Astrocyte (in vitro differentiated cells and primary cell): ENCODE measurements around the gene GPC2. TPM values are rescaled to one million over a fixed set of nuclear protein-coding genes. Genes with fewer than 3 reads are reported as not detected.

Experiments
- DNase-seq: peaks from one replicate; pipeline ENCODE4 v3.0.0-alpha.2; 2010; ENCODE audit warnings: low read depth
- FAIRE-seq: peaks from 2 replicates; lab custom pipeline; 2011; peaks lifted over from hg19 to GRCh38; lab: Jason Lieb, UNC
- H2AFZ ChIP-seq: 2 replicates; pipeline ENCODE4 v1.6.0; 2012; ENCODE audit warnings: low read depth, low read length, inconsistent platforms
- H3K27ac ChIP-seq: 2 replicates; pipeline ENCODE4 v1.5.1; 2011; ENCODE audit warnings: low read depth, low read length, inconsistent platforms
- H3K27me3 ChIP-seq: 2 replicates; pipeline ENCODE4 v1.6.0; 2011; ENCODE audit warnings: low read length, inconsistent platforms; ENCODE audit not compliant: insufficient read depth
- H3K36me3 ChIP-seq: 2 replicates; pipeline ENCODE4 v1.5.1; 2011; ENCODE audit warnings: low read length, inconsistent platforms; ENCODE audit not compliant: insufficient read depth
- H3K4me1 ChIP-seq: 2 replicates; pipeline ENCODE4 v1.5.1; 2011; ENCODE audit warnings: low read length, inconsistent platforms; ENCODE audit not compliant: insufficient read depth
- H3K4me2 ChIP-seq: 2 replicates; pipeline ENCODE4 v1.6.0; 2012; ENCODE audit warnings: low read length, inconsistent platforms
- H3K4me3 ChIP-seq: 2 replicates; pipeline ENCODE4 v1.5.1; 2011; ENCODE audit warnings: low read depth, mild to moderate bottlenecking, low read length, inconsistent platforms; ENCODE audit not compliant: insufficient read depth
- H3K79me2 ChIP-seq: 2 replicates; pipeline ENCODE4 v1.6.0; 2012; ENCODE audit warnings: mild to moderate bottlenecking, low read length, inconsistent platforms; ENCODE audit not compliant: insufficient read depth
- H3K9ac ChIP-seq: 2 replicates; pipeline ENCODE4 v1.6.0; 2012; ENCODE audit warnings: mild to moderate bottlenecking, low read length, inconsistent platforms
- H3K9me3 ChIP-seq: 2 replicates; pipeline ENCODE4 v1.5.1; 2012; ENCODE audit warnings: low read depth, mild to moderate bottlenecking, low read length, inconsistent platforms; ENCODE audit not compliant: insufficient read depth
- H4K20me1 ChIP-seq: 2 replicates; pipeline ENCODE4 v1.6.0; 2012; ENCODE audit warnings: low read length, inconsistent platforms; ENCODE audit not compliant: insufficient read depth
- H3K27ac Mint-ChIP-seq: one replicate; pipeline ENCODE4 v1.8.0; 2021; ENCODE audit warnings: mild to moderate bottlenecking, mixed read lengths; ENCODE audit not compliant: unreplicated experiment
- H3K27me3 Mint-ChIP-seq: one replicate; pipeline ENCODE4 v1.8.0; 2021; ENCODE audit warnings: low read depth, mixed read lengths; ENCODE audit not compliant: unreplicated experiment
- H3K36me3 Mint-ChIP-seq: one replicate; pipeline ENCODE4 v1.8.0; 2021; ENCODE audit warnings: low read depth, mixed read lengths; ENCODE audit not compliant: unreplicated experiment
- H3K4me1 Mint-ChIP-seq: one replicate; pipeline ENCODE4 v1.8.0; 2021; ENCODE audit warnings: low read depth, mixed read lengths; ENCODE audit not compliant: unreplicated experiment
- H3K4me3 Mint-ChIP-seq: one replicate; pipeline ENCODE4 v1.8.0; 2021; ENCODE audit warnings: mild to moderate bottlenecking, moderate library complexity, mixed read lengths; ENCODE audit not compliant: unreplicated experiment
- H3K9me3 Mint-ChIP-seq: one replicate; pipeline ENCODE4 v1.8.0; 2021; ENCODE audit warnings: mild to moderate bottlenecking, mixed read lengths; ENCODE audit not compliant: unreplicated experiment
- EZH2 ChIP-seq: IDR thresholded peaks from 2 replicates; pipeline ENCODE4 v1.6.1; 2012; ENCODE audit warnings: mild to moderate bottlenecking, low read length, inconsistent platforms; ENCODE audit not compliant: insufficient read depth
- total RNA-seq: library from RNA; stranded (reverse); gene quantifications from 2 replicates; pipeline ENCODE4 v1.2.1, GENCODE V29; 2021
- TF ChIP-seq, protein P1 (sequence below): IDR thresholded peaks from 2 replicates; pipeline ENCODE4 v1.5.1; 2011; ENCODE audit warnings: low read depth, mild to moderate bottlenecking, inconsistent platforms, low read length, moderate library complexity; ENCODE audit not compliant: insufficient read depth

Gene GPC2
- total RNA-seq, 1 donor from 2014 or later = 7.6 TPM

GRCh38 chr7:100154651-100155491, 22.3 kb downstream of the GPC2 start:
- H3K4me2 ChIP-seq = no peak overlapping the region
- peaks cover 7% of the 10 kb centered on the region for H3K4me1 ChIP-seq
- H3K9ac ChIP-seq = no peak overlapping the region
- H3K27ac ChIP-seq = no peak overlapping the region
- no peak overlapping the region for H3K27ac Mint-ChIP-seq
- H2AFZ ChIP-seq = no peak overlapping the region
- peaks cover 10% of the 10 kb centered on the region for H3K36me3 Mint-ChIP-seq
- peaks cover 50% of the 10 kb centered on the region for H4K20me1 ChIP-seq
- DNase-seq = no peak
- H3K4me3 Mint-ChIP-seq = no peak overlapping the region
- no peaks in the 10 kb centered on the region for H3K9me3 Mint-ChIP-seq
- TF ChIP-seq EZH2 = no peak
- TF ChIP-seq, protein P1, sequence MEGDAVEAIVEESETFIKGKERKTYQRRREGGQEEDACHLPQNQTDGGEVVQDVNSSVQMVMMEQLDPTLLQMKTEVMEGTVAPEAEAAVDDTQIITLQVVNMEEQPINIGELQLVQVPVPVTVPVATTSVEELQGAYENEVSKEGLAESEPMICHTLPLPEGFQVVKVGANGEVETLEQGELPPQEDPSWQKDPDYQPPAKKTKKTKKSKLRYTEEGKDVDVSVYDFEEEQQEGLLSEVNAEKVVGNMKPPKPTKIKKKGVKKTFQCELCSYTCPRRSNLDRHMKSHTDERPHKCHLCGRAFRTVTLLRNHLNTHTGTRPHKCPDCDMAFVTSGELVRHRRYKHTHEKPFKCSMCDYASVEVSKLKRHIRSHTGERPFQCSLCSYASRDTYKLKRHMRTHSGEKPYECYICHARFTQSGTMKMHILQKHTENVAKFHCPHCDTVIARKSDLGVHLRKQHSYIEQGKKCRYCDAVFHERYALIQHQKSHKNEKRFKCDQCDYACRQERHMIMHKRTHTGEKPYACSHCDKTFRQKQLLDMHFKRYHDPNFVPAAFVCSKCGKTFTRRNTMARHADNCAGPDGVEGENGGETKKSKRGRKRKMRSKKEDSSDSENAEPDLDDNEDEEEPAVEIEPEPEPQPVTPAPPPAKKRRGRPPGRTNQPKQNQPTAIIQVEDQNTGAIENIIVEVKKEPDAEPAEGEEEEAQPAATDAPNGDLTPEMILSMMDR = no peak
- H3K4me1 Mint-ChIP-seq = peaks cover 7% of the 10 kb centered on the region
- FAIRE-seq = no peak
- no peak overlapping the region for H3K4me3 ChIP-seq
- no peaks in the 10 kb centered on the region for H3K27me3 Mint-ChIP-seq
- peaks cover 9% of the 10 kb centered on the region for H3K36me3 ChIP-seq
- H3K27me3 ChIP-seq = no peaks in the 10 kb centered on the region
- peaks cover 42% of the 10 kb centered on the region for H3K79me2 ChIP-seq
- H3K9me3 ChIP-seq = no peaks in the 10 kb centered on the region

- no peaks in the 10 kb centered on the region for H3K27me3 ChIP-seq
- H3K9me3 Mint-ChIP-seq = no peaks in the 10 kb centered on the region
- FAIRE-seq = no peak
- no peak overlapping the region for H3K27ac Mint-ChIP-seq
- H3K4me1 ChIP-seq = peaks cover 10% of the 10 kb centered on the region
- H3K27me3 Mint-ChIP-seq = no peaks in the 10 kb centered on the region
- H3K27ac ChIP-seq = no peak overlapping the region
- peaks cover 10% of the 10 kb centered on the region for H3K36me3 Mint-ChIP-seq
- peak overlapping the region; percentile 11 for H3K4me3 Mint-ChIP-seq
- H3K4me1 Mint-ChIP-seq = peaks cover 6% of the 10 kb centered on the region
- no peaks in the 10 kb centered on the region for H3K9me3 ChIP-seq
- H3K9ac ChIP-seq = no peak overlapping the region
- no peak for TF ChIP-seq EZH2
- TF ChIP-seq, protein P1 = no peak
- no peak overlapping the region for H3K4me3 ChIP-seq
- peaks cover 48% of the 10 kb centered on the region for H3K79me2 ChIP-seq
- no peak overlapping the region for H3K4me2 ChIP-seq
- peaks cover 9% of the 10 kb centered on the region for H3K36me3 ChIP-seq
- H4K20me1 ChIP-seq = peaks cover 50% of the 10 kb centered on the region
- no peak overlapping the region for H2AFZ ChIP-seq
- no peak for DNase-seq
These were observed 23.3 kb downstream of the GPC2 start for GRCh38 chr7:100153708-100154535.
